Measurements from ENCODE around the gene CDH5.

CDH5 gene

DNA sequence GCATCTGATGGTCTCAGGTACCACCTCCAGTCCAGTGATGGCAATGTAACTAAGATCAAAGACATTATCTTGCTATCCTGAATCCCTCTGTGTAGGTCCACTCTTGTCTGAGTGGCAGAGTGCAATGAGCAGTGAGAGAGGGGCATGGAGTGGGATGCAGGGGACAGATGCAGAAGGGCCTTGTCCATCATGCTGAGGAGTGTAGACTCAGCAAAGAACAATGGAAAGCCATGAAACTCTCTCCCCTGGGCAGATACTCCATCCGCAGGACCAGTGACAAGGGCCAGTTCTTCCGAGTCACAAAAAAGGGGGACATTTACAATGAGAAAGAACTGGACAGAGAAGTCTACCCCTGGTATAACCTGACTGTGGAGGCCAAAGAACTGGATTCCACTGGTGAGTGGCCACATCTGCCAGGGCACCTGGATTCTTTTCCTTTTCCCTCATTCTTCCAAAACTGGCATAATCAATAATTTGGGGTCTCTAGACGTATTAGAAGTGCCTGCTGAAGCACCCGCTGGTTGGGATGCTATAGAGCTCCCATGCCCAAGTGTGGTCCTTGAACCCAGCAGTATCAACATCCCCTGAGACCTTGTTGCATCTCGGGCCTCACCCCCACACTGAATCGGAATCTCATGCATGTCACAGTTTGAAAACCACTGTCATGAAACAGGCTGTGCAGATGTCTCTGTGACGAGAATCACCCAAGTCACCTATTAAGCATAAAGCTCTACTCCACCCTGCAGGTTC is 29.5 kb downstream of the CDH5 start:
- DNase-seq: no peak

DNA sequence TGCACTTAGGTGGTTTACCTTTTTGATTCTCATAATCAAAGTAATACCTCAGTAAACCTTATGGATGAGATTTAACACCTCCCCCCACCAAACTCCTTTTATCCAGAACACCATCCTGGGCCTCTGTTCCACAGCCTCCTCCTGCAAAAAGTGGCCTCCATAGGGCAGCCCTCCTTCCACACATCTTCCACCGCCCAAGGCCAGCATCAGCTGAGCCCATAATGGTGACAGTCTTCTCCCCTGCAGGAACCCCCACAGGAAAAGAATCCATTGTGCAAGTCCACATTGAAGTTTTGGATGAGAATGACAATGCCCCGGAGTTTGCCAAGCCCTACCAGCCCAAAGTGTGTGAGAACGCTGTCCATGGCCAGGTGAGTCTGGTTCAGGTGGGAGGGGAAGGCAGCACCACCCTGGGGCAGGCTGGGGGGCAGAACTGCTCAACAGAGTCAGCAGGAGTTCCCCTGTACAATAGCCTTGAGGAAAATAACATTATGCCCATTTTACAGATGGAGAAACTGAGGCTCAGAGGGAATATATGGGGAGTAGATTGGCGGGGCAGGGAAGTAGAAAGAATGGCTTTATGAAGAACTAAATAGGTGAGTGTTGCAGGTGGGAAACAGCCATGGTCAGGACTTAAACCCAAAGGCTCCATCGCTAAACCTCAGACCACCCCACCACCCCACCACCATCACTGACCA is 31.4 kb downstream of the CDH5 start:
- DNase-seq: no peak

- DNase-seq: no peak
Observed at GRCh38 chr16:66399031-66399430, 32.5 kb downstream of the CDH5 start.

DNA sequence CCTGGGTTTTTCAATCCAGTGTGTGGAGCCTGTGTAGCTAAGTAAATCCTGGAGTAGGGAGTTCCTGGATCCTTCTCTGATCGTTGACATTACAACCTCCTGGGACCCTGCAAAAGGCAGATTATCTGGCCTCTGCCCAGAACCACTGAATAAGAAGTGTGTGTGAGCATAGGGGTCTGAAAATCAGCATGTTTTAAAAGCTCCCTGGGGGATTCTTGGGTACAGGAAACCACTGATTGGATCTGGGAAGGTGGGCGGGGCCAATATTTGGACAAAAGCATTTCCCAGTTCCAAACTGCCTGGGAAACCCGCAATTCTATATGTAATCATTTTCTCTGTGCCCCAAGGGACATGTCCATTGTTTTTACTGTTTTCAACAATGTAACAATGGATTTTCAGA is 33.4 kb downstream of the CDH5 start:
- no peak for DNase-seq

- no peak for DNase-seq
Observed at GRCh38 chr16:66400503-66401380, 34.3 kb downstream of the CDH5 start.

GRCh38 chr16:66401610-66402009 is 35.1 kb downstream of the CDH5 start:
- no peak for DNase-seq

DNA sequence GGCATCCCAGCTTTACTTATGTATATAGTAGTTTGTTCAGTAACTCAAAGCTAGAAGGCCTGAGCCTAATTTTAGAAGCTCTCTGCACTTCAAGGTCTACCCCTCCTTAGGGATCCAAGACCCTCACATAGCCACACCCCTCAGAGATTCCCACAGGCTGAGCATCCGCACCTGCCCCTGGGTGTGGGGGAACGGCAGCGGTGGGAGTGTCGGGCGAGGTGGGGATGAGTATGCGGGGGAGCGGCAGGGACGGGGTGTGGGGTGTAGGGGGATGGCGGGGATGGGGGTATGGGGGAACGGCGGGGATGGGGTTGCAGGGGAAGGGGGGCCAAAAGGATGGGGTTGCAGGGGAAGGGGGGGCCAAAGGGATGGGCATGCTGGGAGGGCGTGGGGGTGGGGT is 35.7 kb downstream of the CDH5 start:
- no peak for DNase-seq

DNA sequence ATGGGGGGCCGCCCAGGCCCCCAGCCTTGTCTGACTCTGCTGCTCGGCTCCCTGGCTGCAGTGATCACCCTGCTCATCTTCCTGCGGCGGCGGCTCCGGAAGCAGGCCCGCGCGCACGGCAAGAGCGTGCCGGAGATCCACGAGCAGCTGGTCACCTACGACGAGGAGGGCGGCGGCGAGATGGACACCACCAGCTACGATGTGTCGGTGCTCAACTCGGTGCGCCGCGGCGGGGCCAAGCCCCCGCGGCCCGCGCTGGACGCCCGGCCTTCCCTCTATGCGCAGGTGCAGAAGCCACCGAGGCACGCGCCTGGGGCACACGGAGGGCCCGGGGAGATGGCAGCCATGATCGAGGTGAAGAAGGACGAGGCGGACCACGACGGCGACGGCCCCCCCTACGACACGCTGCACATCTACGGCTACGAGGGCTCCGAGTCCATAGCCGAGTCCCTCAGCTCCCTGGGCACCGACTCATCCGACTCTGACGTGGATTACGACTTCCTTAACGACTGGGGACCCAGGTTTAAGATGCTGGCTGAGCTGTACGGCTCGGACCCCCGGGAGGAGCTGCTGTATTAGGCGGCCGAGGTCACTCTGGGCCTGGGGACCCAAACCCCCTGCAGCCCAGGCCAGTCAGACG is 36.2 kb downstream of the CDH5 start:
- no peak for DNase-seq

DNA sequence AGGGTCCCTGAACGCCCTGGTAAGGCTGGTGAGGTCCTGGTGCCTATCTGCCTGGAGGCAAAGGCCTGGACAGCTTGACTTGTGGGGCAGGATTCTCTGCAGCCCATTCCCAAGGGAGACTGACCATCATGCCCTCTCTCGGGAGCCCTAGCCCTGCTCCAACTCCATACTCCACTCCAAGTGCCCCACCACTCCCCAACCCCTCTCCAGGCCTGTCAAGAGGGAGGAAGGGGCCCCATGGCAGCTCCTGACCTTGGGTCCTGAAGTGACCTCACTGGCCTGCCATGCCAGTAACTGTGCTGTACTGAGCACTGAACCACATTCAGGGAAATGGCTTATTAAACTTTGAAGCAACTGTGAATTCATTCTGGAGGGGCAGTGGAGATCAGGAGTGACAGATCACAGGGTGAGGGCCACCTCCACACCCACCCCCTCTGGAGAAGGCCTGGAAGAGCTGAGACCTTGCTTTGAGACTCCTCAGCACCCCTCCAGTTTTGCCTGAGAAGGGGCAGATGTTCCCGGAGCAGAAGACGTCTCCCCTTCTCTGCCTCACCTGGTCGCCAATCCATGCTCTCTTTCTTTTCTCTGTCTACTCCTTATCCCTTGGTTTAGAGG is 37.1 kb downstream of the CDH5 start:
- no peak for DNase-seq

GRCh38 chr16:66405057-66405783 is 38.7 kb downstream of the CDH5 start:
- DNase-seq: no peak

DNA sequence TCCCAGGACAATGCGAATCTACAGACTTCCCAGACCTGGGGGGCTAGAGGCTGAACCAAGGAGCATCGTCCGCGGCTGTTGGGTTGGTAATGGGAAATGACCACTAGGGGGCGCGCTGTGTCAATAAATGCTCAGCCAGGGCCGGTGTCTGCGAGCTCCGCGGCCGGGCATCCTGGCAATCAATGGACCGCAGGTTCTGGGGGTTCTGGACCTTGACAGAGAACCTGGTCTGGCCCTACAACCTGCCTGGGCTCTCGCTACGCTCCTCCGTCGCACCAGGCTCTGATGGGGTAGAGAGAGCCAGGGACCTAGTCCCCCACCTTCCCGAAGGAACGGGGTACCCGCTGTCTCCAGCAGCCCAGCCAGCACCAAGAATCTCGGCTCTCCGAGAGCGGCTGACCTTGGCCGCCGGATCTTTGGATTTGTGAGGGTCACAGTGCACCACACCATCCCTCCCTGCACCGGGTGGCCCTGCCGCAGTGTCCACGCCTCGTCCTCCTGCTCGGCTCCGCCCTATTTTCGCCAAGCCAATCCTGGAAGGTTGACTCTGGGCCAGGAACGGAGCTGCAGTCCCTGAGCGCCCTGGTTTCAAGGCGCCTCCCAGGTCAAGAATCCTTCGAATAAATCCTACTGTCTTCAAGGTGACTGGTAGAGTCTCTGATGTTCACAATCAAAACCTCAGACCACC is 40.2 kb downstream of the CDH5 start:
- peak; percentile 69 to 87 (median 77) for DNase-seq

- DNase-seq: peak in 1 of 5 donors; percentile 54
Observed at GRCh38 chr16:66408163-66409048, 41.9 kb downstream of the CDH5 start.

DNA sequence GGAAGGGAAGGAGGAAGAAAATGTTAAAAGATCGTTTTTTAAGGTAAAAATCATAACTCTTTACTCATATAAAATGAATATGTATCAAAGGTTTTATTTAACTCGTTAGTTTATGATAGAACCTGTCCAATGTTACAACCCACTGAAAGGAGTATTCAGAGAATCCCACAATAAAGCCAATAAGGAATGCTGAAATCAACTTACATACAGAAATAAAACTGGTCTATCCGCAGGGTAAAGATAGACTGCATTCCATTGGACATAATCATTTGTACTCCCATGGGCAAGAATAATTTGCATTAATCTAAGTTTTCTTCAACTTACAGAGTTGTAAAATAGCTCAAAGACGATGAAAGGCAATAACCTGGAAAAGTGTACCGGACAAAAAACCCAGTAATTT is 42.7 kb downstream of the CDH5 start:
- no peak for DNase-seq

GRCh38 chr16:66412182-66412581 is 45.7 kb downstream of the CDH5 start:
- DNase-seq: no peak

- DNase-seq: no peak
Observed at GRCh38 chr16:66414891-66415290, 48.4 kb downstream of the CDH5 start.

DNA sequence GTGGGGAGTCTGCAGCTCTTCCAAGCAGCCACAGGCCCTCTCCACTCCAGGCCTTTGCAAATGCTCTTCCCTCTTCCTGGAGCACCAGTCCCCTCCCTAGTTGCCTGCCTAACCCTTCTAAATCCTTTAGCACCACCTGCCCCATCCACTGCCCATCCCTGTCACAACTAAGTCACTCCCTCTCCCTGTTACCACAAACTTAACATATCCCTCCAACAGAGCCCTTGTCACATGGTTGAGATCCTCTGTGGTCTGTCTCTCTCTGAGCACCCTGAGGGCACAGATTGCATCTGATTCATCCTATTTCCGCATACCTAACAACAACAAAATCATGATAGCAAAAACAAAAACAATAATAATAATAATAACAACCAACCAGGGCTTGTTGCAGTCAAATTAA is 49.6 kb downstream of the CDH5 start:
- DNase-seq: no peak

DNA sequence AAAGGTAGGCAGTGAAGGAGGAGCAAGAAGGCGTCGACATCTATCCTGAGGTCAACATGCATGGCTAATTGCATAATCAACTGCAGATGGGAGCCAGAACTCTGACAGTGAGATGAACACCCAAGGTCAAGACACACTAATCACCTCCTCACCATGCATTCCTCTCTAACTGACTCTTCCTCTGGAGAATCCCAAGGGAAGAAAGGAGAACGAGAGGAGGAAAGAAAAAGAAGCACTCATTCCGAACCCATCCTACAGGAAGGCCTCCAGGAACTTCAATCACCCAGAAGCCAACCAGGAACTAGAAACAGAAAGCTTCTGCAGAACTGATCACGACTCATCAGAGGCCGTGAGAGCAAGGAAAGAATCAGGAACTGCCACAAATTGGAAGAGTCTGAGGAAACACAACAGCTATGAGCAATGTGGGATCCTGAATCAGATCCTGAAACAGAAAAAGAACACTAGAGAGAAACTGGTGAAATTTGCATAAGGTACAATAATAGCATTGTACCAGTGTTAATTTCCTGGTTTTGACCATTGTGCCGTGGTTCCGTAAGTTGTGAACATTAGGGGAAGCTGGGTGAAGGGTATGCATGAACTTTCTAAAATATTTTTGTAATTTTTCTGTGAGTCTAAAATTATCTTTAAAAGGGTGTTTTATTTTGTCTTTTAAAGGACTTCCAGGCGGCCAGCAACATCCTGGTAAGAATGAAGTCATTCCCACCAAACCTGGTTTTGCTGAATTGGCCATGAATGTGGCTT is 50.6 kb downstream of the CDH5 start:
- DNase-seq: no peak

DNA sequence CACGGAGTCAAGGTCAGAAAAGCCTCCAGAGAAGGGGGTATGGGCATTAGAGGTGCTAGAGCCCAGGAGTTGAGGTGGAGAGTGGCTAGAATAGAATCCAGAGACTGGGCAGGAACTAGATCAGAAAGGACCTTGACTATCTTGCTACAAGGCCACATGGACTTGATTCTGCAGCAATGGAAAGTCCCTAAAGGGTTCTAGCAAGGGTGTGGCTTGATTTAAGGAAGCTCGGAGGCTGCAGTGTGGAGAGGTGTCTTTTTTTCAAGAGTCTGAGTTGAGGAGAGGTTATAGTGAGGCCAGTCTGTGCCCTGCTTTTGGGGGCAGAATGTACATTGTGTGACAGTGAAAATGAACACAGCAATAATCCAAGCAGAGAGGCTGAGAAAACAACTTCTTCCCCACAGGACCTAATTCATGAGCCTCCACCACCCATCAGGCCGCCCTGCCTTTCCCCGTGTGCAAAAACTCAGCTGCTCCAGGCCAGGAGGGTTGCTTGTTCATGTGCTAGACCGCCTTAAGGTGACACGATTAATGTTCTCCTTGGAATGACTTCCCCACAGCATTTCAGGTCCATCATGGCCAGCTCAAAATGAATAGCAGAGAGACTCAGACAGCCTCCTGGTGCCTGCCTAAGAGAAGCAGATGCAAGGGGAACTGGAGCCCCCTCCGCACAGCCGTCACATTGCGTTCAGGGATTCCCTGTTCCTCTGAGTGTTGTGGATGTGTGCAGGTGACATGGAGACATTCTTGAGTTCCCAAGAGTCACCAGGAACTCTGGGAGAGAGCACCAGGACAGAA is 51.9 kb downstream of the CDH5 start:
- DNase-seq: no peak
